ENCODE measurements around the gene ZNF277.

The ZNF277 gene

GRCh38 chr7:112183266-112183665 is 23.2 kb upstream of the ZNF277 start:
- H3K27ac ChIP-seq, result no peak overlapping the region
- H3K4me3 ChIP-seq, result no peak overlapping the region

GRCh38 chr7:112184455-112184854 is 22.0 kb upstream of the ZNF277 start:
- H3K27ac ChIP-seq, result peak overlapping the region in 1 of 21 experiments; percentile 23
- H3K4me3 ChIP-seq, result no peak overlapping the region

- Histone ChIP-seq H3K4me3 (no peak overlapping the region), H3K27ac (peak overlapping the region in 1 of 21 experiments; percentile 56)
Measured at GRCh38 chr7:112185005-112185834, 21.3 kb upstream of the ZNF277 start.

GRCh38 chr7:112186300-112186699 is 20.2 kb upstream of the ZNF277 start:
- Histone ChIP-seq H3K27ac (peak overlapping the region in 1 of 21 experiments; percentile 56), H3K4me3 (no peak overlapping the region)

- no peak overlapping the region for H3K4me3 ChIP-seq
- H3K27ac ChIP-seq, result no peak overlapping the region
Measured at GRCh38 chr7:112188257-112188656, 18.2 kb upstream of the ZNF277 start.

- Histone ChIP-seq H3K4me3 (no peak overlapping the region), H3K27ac (no peak overlapping the region)
Measured at GRCh38 chr7:112189691-112190090, 16.8 kb upstream of the ZNF277 start.

- Histone ChIP-seq H3K27ac (no peak overlapping the region), H3K4me3 (no peak overlapping the region)
Measured at GRCh38 chr7:112190120-112190519, 16.4 kb upstream of the ZNF277 start.

- H3K27ac ChIP-seq, result peak overlapping the region in 3 of 21 experiments; percentile 28 to 57 (median 31)
Measured at GRCh38 chr7:112192236-112193154, 14.0 kb upstream of the ZNF277 start.

GRCh38 chr7:112193915-112194502 is 12.5 kb upstream of the ZNF277 start:
- Histone ChIP-seq H3K4me3 (no peak overlapping the region), H3K27ac (no peak overlapping the region)

More at GRCh38 chr7:112192236-112193154, 14.0 kb upstream of the ZNF277 start:
- no peak overlapping the region for H3K4me3 ChIP-seq

GRCh38 chr7:112195717-112196116 is 10.8 kb upstream of the ZNF277 start:
- Histone ChIP-seq H3K27ac (no peak overlapping the region), H3K4me3 (no peak overlapping the region)

GRCh38 chr7:112197322-112197721 is 9.2 kb upstream of the ZNF277 start:
- no peak overlapping the region for H3K27ac ChIP-seq

GRCh38 chr7:112199035-112199655 is 7.3 kb upstream of the ZNF277 start:
- Histone ChIP-seq H3K27ac (no peak overlapping the region), H3K4me3 (no peak overlapping the region)

More at GRCh38 chr7:112197322-112197721, 9.2 kb upstream of the ZNF277 start:
- H3K4me3 ChIP-seq, result no peak overlapping the region

GRCh38 chr7:112199672-112200071 is 6.8 kb upstream of the ZNF277 start:
- H3K27ac ChIP-seq, result no peak overlapping the region
- no peak overlapping the region for H3K4me3 ChIP-seq

GRCh38 chr7:112201411-112201810 is 5.1 kb upstream of the ZNF277 start:
- Histone ChIP-seq H3K27ac (no peak overlapping the region), H3K4me3 (no peak overlapping the region)

- Histone ChIP-seq H3K27ac (no peak overlapping the region), H3K4me3 (no peak overlapping the region)
Measured at GRCh38 chr7:112201839-112202238, 4.7 kb upstream of the ZNF277 start.

- H3K27ac ChIP-seq, result no peak overlapping the region
- no peak overlapping the region for H3K4me3 ChIP-seq
Measured at GRCh38 chr7:112202816-112203215, 3.7 kb upstream of the ZNF277 start.

GRCh38 chr7:112203365-112203739 is 3.1 kb upstream of the ZNF277 start:
- Histone ChIP-seq H3K27ac (peak overlapping the region in 2 of 21 experiments; percentile 77 to 90), H3K4me3 (no peak overlapping the region)

- H3K27ac ChIP-seq, result peak overlapping the region; percentile 15 to 90 (median 78)
- peak overlapping the region; percentile 69 to 98 (median 85) for H3K4me3 ChIP-seq
Measured at GRCh38 chr7:112204499-112205342, 1.8 kb upstream of the ZNF277 start.
